Measurements from ENCODE around the gene MRPS31. TPM values are rescaled to one million over a fixed set of nuclear protein-coding genes. Genes with fewer than 3 reads are reported as not detected.

The MRPS31 gene
- total and polyA plus RNA-seq, 2 donors (not counting 3 experiments of a cell fraction or from before 2014, with no cell fraction given), result 7.6 to 17.8 TPM

GRCh38 chr13:40800559-40800958, 29.6 kb upstream of the MRPS31 start:
- Histone ChIP-seq H2AFZ (ENCODE audit: low read depth, low read length) (no peak overlapping the region), H3K27ac (ENCODE audit: insufficient read depth, low read depth, low read length) (no peak overlapping the region), H4K20me1 (replicated peaks; ENCODE audit: control insufficient read depth, extremely low read depth, insufficient read depth, low read length) (no peaks in the 10 kb centered on the region), H3K27me3 (ENCODE audit: control insufficient read depth in 2 of 2, insufficient read depth in 2 of 2, low read length in 2 of 2) (no peaks in the 10 kb centered on the region), H3K36me3 (ENCODE audit: control insufficient read depth in 2 of 2, extremely low read depth in 1 of 2, insufficient read depth in 2 of 2, low read length in 2 of 2) (peaks cover 0 to 7% of the 10 kb centered on the region in 2 experiments), H3K4me3 (replicated peaks in 1 of 3; ENCODE audit: insufficient read depth in 1 of 3, low read depth in 1 of 3, low read length in 3 of 3) (no peak overlapping the region), H3K9me3 (replicated peaks; ENCODE audit: control insufficient read depth, insufficient read depth, low read length) (no peaks in the 10 kb centered on the region), H3K4me1 (ENCODE audit: control insufficient read depth, extremely low read depth, insufficient read depth, low read length) (no peaks in the 10 kb centered on the region), H3K9ac (replicated peaks; ENCODE audit: extremely low read depth, insufficient read depth, low read length) (no peak overlapping the region), H3K9me1 (replicated peaks; ENCODE audit: control insufficient read depth, extremely low read depth, insufficient read depth, low read length) (no peaks in the 10 kb centered on the region), H3K79me2 (ENCODE audit: control insufficient read depth, insufficient read depth, low read length) (no peaks in the 10 kb centered on the region), H3K4me2 (ENCODE audit: insufficient read depth, low read length) (no peak overlapping the region)
- TF ChIP-seq MYC (IDR thresholded peaks at IDR 0.05; ENCODE audit: low read depth, low read length), result no peak
- TF ChIP-seq CTCF (IDR thresholded peaks at IDR 0.05; ENCODE audit: extremely low read depth in 1 of 2, insufficient read depth in 1 of 2, low read depth in 1 of 2, low read length in 2 of 2), result no peak
- TF ChIP-seq POLR2AphosphoS5 (IDR thresholded peaks at IDR 0.05; ENCODE audit: insufficient read depth, low read depth, low read length), result no peak
- FAIRE-seq (no peak), DNase-seq (ENCODE audit: low read depth, low spot score) (no peak)
- BruUV-seq (replicated peaks), result no TSS peak
- ChIA-PET CTCF (interaction anchor here (1.6 kb wide), 1 partner anchor 11 kb away, joined by 3 read pairs; the partner anchor contains the start of gene SLC25A15), POLR2A (no interaction called here)
- intact Hi-C loops (cut with micrococcal nuclease) (no loop called here), dilution Hi-C loops (cut with MboI; ENCODE audit: extremely low pct_ligation_motif_present, low sequenced_read_pairs) (no loop called here)

GRCh38 chr13:40799508-40799907, 28.5 kb upstream of the MRPS31 start:
- H3K4me1 ChIP-seq (ENCODE audit: control insufficient read depth, extremely low read depth, insufficient read depth, low read length), result no peaks in the 10 kb centered on the region
- peaks cover 0 to 7% of the 10 kb centered on the region in 2 experiments for H3K36me3 ChIP-seq (ENCODE audit: control insufficient read depth in 2 of 2, extremely low read depth in 1 of 2, insufficient read depth in 2 of 2, low read length in 2 of 2)
- H2AFZ ChIP-seq (ENCODE audit: low read depth, low read length), result no peak overlapping the region
- POLR2A ChIA-PET, result no interaction called here
- no peaks in the 10 kb centered on the region for H3K9me3 ChIP-seq (replicated peaks; ENCODE audit: control insufficient read depth, insufficient read depth, low read length)
- dilution Hi-C loops (cut with MboI; ENCODE audit: extremely low pct_ligation_motif_present, low sequenced_read_pairs) (no loop called here), intact Hi-C loops (cut with micrococcal nuclease) (no loop called here)
- TF ChIP-seq JUN (IDR thresholded peaks at IDR 0.05; ENCODE audit: borderline replicate concordance, insufficient read depth, insufficient read length, low read depth) (no peak), MYC (IDR thresholded peaks at IDR 0.05; ENCODE audit: low read depth, low read length) (no peak), CTCF (IDR thresholded peaks at IDR 0.05; ENCODE audit: extremely low read depth in 1 of 2, insufficient read depth in 1 of 2, low read depth in 1 of 2, low read length in 2 of 2) (no peak), POLR2A (IDR thresholded peaks at IDR 0.05; ENCODE audit: low read depth, low read length) (no peak), FOS (IDR thresholded peaks at IDR 0.05; ENCODE audit: borderline replicate concordance, insufficient read depth, low read length) (no peak), POLR2AphosphoS5 (IDR thresholded peaks at IDR 0.05; ENCODE audit: insufficient read depth, low read depth, low read length) (no peak), EZH2 (IDR thresholded peaks at IDR 0.05; ENCODE audit: borderline replicate concordance, low read depth, low read length, severe bottlenecking) (no peak), GATA2 (IDR thresholded peaks at IDR 0.05; ENCODE audit: insufficient read depth, insufficient read length, low read depth, low read length) (no peak), MAX (IDR thresholded peaks at IDR 0.05; ENCODE audit: insufficient read depth, insufficient read length) (no peak)
- no peak for DNase-seq (ENCODE audit: low read depth, low spot score)
- H3K4me3 ChIP-seq (replicated peaks in 1 of 3; ENCODE audit: insufficient read depth in 1 of 3, low read depth in 1 of 3, low read length in 3 of 3), result no peak overlapping the region
- no peaks in the 10 kb centered on the region for H3K9me1 ChIP-seq (replicated peaks; ENCODE audit: control insufficient read depth, extremely low read depth, insufficient read depth, low read length)
- H3K9ac ChIP-seq (replicated peaks; ENCODE audit: extremely low read depth, insufficient read depth, low read length), result no peak overlapping the region
- CTCF ChIA-PET, result interaction anchor here (0.9 to 1.0 kb wide), 2 partner anchors 14 to 22 kb away, joined by 3 read pairs; no protein-coding TSS in a partner anchor
- no peaks in the 10 kb centered on the region for H3K27me3 ChIP-seq (ENCODE audit: control insufficient read depth in 2 of 2, insufficient read depth in 2 of 2, low read length in 2 of 2)
- H3K4me2 ChIP-seq (ENCODE audit: insufficient read depth, low read length), result no peak overlapping the region
- no TSS peak for BruUV-seq (replicated peaks)
- no peaks in the 10 kb centered on the region for H3K79me2 ChIP-seq (ENCODE audit: control insufficient read depth, insufficient read depth, low read length)
- no peak for FAIRE-seq
- H3K27ac ChIP-seq (ENCODE audit: insufficient read depth, low read depth, low read length), result no peak overlapping the region
- H4K20me1 ChIP-seq (replicated peaks; ENCODE audit: control insufficient read depth, extremely low read depth, insufficient read depth, low read length), result no peaks in the 10 kb centered on the region

All from endothelial cell of umbilical vein (primary cell).